Activated CD4-positive, alpha-beta T cell treated with anti-CD3 and anti-CD28 coated beads for 24 hours (primary cell): ENCODE data around the gene AGGF1.
"Not testable (repeated sequence)": the region's sequence is repeated elsewhere in the genome, so short reads cannot be mapped to it uniquely, and the experiment has no call there.

ENCODE experiments used
- DNase-seq, 2 donors: peaks; one replicate each; pipeline ENCODE4 v3.0.0-alpha.2; 2020; ENCODE audit warnings: low read depth in 2 of 2

The AGGF1 gene

GRCh38 chr5:77086368-77086688 lies 56.1 kb downstream of the AGGF1 start:
- no peak for DNase-seq

GRCh38 chr5:77086689-77087483 lies 56.7 kb downstream of the AGGF1 start, which contains the start of gene ZBED3:
Gene ZBED3 (minus strand): TSS chr5:77087285. CDS start chr5:77077878, 9,407 bp downstream.
- peak; percentile 9 to 14 for DNase-seq

DNA sequence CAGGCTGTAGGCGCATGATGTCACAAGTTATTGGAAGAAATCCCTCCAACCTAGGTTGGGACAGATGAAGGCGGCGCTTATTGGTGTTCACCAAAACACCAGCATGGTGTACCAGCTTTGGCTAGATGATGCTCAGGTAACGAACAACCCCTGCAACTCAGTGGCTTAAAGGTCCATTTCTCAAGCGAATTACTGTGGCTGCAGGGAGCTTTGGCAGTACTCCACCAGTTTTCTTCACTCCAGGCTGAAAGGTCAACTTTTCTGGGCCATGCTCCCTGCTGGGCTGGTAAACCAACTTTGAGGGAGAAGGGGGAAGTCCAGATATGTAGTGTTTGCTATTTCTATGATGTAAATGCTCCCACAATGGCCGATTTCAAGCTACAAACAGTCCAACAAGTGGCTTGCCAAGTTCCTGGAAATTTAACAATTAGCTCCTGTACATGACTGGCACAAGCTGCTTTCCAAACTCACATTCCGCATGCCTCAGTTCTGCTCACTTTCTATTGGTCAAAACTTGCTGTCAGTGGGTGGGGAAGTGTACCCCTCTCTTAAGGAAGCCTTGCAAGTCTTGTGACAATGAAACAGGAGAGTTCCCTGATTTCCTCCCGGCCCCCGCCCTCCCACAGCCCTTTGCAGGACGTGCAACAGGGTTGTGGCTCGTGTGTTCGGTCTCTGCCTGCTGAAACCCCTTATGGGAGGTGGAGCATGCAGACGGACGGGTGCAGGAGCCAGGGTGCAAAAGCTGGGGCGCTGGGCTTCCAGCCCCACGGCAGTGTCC lies 57.5 kb downstream of the AGGF1 start:
- DNase-seq, result no peak

DNA sequence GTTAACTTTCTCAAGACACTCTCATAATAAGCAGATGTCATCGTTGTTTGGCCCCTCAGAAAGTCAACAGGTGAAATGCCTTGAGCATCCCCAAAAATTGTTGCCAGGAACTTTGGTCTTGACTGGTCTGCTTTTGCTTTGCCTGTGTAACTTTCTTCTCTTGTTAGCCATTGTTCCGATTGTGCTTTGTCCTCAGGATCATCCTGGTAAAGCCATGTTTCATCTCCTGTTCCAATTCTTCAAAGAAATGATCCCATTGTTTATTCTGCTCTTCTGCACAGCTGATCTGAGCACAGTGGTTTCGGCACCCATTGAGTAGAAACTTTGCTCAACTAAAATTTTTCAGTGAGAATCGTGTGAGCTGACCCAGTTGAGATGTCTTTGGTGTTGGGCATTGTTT lies 65.0 kb downstream of the AGGF1 start:
- DNase-seq, result no peak

DNA sequence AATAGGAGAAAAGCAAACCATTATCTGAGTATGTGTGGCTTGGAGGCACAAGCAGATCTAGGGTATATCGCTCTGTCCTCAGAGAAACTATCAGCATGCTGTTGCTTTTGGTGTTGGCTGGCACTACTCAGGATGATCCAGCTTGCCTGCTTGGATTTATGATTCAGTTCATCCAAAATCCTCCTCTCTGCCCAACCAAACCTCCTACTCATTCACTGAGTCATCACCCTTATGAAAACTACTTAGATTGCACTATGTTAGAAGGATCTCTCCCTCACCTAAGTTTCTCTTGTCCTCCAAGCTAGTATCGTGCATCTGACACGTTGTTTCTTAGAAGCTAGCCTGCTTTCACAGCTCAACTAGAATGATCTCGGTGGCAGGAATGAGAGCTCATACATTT lies 71.1 kb downstream of the AGGF1 start:
- DNase-seq, result no peak

- no peak for DNase-seq
These were observed 72.3 kb downstream of the AGGF1 start for GRCh38 chr5:77102549-77102948.

DNA sequence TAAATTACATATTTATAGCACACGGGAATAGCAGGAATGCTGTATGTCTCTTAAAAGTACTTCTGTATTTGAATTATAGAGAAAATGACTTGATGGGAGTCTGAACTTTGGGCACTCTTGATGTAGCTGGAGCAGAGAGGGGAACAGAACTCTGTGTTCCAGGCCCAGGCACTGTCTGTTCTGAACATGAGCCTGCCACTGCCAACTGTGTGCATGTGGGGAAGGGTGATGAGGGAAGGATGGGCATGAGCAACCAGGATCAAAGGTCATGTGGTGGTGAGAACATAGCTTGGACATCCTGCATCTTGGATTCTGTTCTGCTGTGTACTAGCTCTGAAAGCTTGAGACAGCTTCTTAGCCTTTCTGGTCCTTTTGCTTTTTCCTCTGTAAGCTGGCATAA lies 73.3 kb downstream of the AGGF1 start:
- no peak for DNase-seq

DNA sequence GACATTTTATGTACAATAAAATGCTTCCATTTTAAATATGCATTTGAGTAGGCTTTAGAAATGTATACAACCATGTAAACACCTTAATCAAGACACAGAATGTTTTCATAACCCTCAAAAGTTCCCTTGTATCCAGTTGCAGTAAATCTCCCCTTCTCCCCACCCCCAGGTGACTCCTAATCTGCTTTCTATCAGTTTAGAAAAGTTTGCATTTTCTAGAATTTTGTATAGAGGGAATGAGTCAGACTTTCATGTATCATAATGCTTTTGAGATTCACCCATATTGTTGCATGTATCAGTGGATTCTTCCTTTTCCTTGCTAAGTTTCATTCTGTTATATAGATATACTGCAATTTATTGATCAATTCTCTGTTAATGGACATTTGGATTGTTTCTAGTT lies 74.6 kb downstream of the AGGF1 start:
- DNase-seq, result no peak

DNA sequence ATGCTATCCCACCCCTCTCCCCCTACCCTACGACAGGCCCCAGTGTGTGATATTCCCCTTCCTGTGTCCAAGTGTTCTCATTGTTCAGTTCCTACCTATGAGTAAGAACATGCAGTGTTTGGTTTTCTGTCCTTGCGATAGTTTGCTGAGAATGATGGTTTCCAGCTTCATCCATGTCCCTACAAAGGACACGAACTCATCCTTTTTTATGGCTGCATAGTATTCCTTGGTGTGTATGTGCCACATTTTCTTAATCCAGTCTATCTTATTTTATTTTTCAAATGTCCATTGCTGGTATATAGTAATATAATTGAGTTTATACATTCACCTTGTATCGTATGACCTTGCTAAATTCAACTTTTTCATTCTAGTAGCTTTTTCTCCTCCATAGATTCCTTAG lies 76.8 kb downstream of the AGGF1 start:
- DNase-seq, result not testable (repeated sequence)
